Measurements from ENCODE around the gene POGLUT2. TPM values are rescaled to one million over a fixed set of nuclear protein-coding genes. Genes with fewer than 3 reads are reported as not detected.

POGLUT2 gene
- total and polyA plus RNA-seq, 2 experiments from 2014 or later, result 14.6 to 17.5 TPM

- H3K27ac Mint-ChIP-seq, result no peak overlapping the region
- Histone ChIP-seq H3F3A (replicated peaks; ENCODE audit: low read depth) (no peaks in the 10 kb centered on the region; the same call in 1 of the 2 replicates), H3K79me2 (replicated peaks; ENCODE audit: insufficient read depth) (peaks cover 9% of the 10 kb centered on the region; the same call in 1 of the 2 replicates), H4K20me1 (replicated peaks; ENCODE audit: insufficient read depth) (peaks cover 6% of the 10 kb centered on the region; the same call in 1 of the 2 replicates), H3K27ac (ENCODE audit: low read depth) (peak overlapping the region; percentile 40), H3K4me1 (ENCODE audit: insufficient read depth) (peaks cover 30% of the 10 kb centered on the region), H3K9me2 (ENCODE audit: insufficient read depth) (no peaks in the 10 kb centered on the region), H3K27me3 (ENCODE audit: insufficient read depth) (peaks cover 20% of the 10 kb centered on the region), H3K4me3 (peak overlapping the region; percentile 21), H2AFZ (no peak overlapping the region), H3K4me2 (peak overlapping the region; percentile 5), H3K36me3 (ENCODE audit: insufficient read depth) (peaks cover 3% of the 10 kb centered on the region; the same call in 1 of the 2 replicates)
- H3K27me3 Mint-ChIP-seq (ENCODE audit: insufficient read depth, low read depth, poor library complexity), result peaks cover 11% of the 10 kb centered on the region
- ATAC-seq (peak; percentile 95), DNase-seq (ENCODE audit: low spot score) (peak; percentile 64)
- H3K9me3 Mint-ChIP-seq, result no peaks in the 10 kb centered on the region
- peaks cover 17% of the 10 kb centered on the region for H3K36me3 Mint-ChIP-seq (ENCODE audit: low read depth)
- TF ChIP-seq CTCF (conservative IDR thresholded peaks at IDR 0.05; ENCODE audit: low read depth in 2 of 2) (no peak), NANOG (IDR thresholded peaks at IDR 0.05; ENCODE audit: borderline replicate concordance) (peak; percentile 84)
- peaks cover 24% of the 10 kb centered on the region for H3K4me1 Mint-ChIP-seq
- H3K4me3 Mint-ChIP-seq, result peak overlapping the region; percentile 27
Observed at GRCh38 chr13:102793611-102794355, 5.0 kb downstream of the POGLUT2 start.

- Histone ChIP-seq H3K4me3 (no peak overlapping the region), H3K4me1 (ENCODE audit: insufficient read depth) (peaks cover 24% of the 10 kb centered on the region), H3K27me3 (ENCODE audit: insufficient read depth) (peaks cover 10% of the 10 kb centered on the region), H3K36me3 (ENCODE audit: insufficient read depth) (peaks cover 3% of the 10 kb centered on the region; the same call in 1 of the 2 replicates), H3K9me2 (ENCODE audit: insufficient read depth) (no peaks in the 10 kb centered on the region), H4K20me1 (replicated peaks; ENCODE audit: insufficient read depth) (peaks cover 6% of the 10 kb centered on the region; the same call in 1 of the 2 replicates), H3F3A (replicated peaks; ENCODE audit: low read depth) (no peaks in the 10 kb centered on the region; the same call in 1 of the 2 replicates), H3K79me2 (replicated peaks; ENCODE audit: insufficient read depth) (peaks cover 6% of the 10 kb centered on the region; the same call in 1 of the 2 replicates), H3K4me2 (no peak overlapping the region), H3K27ac (ENCODE audit: low read depth) (no peak overlapping the region), H2AFZ (no peak overlapping the region)
- Mint-ChIP-seq H3K9me3 (no peaks in the 10 kb centered on the region), H3K4me1 (peaks cover 24% of the 10 kb centered on the region), H3K27me3 (ENCODE audit: insufficient read depth, low read depth, poor library complexity) (peaks cover 11% of the 10 kb centered on the region), H3K27ac (no peak overlapping the region), H3K4me3 (no peak overlapping the region; the same call in 2 of the 3 replicates), H3K36me3 (ENCODE audit: low read depth) (peaks cover 24% of the 10 kb centered on the region)
- no peak for ATAC-seq
- DNase-seq (ENCODE audit: low spot score), result no peak
- TF ChIP-seq POLR2AphosphoS5 (IDR thresholded peaks at IDR 0.05; ENCODE audit: low read depth), result no peak
- TF ChIP-seq EZH2 (IDR thresholded peaks at IDR 0.05; ENCODE audit: low read depth, unreplicated experiment), result no peak
- TF ChIP-seq NANOG (IDR thresholded peaks at IDR 0.05; ENCODE audit: borderline replicate concordance), result no peak
- TF ChIP-seq STAT1 (IDR thresholded peaks at IDR 0.05; ENCODE audit: unreplicated experiment), result no peak
- no peak for TF ChIP-seq CREB1 (CRISPR knock-in tag; IDR thresholded peaks at IDR 0.05; ENCODE audit: low read depth)
- no peak for TF ChIP-seq ZNF462 (CRISPR knock-in tag; IDR thresholded peaks at IDR 0.05)
- no peak for TF ChIP-seq ETS1 (IDR thresholded peaks at IDR 0.05)
- no peak for TF ChIP-seq ZNF114 (CRISPR knock-in tag; IDR thresholded peaks at IDR 0.05)
- TF ChIP-seq JUNB (IDR thresholded peaks at IDR 0.05; ENCODE audit: unreplicated experiment), result no peak
- TF ChIP-seq EZH2phosphoT487 (IDR thresholded peaks at IDR 0.05; ENCODE audit: unreplicated experiment), result no peak
- no peak for TF ChIP-seq ZNF331 (CRISPR knock-in tag; IDR thresholded peaks at IDR 0.05; ENCODE audit: low read depth)
Observed at GRCh38 chr13:102792396-102792795, 6.4 kb downstream of the POGLUT2 start.

All from GM23338 (cell line).